ENCODE data around the gene SEMA3F.

DNA sequence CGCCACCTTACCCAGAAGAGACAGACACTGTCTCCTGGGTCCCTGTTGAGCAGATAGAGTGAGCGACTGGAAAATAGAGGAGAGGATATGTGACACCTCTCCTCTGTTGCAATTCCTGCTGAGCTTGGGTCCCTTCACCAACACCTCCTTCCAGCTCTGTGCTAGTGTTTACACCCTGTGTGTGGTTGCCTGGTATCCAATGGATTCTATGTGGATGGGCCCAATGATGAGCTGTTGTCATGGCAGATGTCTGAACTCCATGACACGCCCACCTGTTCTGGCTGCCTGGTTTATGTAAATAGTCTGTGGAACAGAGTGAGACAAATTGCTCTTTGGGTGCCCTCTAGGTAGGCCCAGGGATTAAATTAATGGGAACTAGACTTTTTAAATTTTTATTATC, 42.7 kb upstream of the SEMA3F start:
- TF ChIP-seq CTCF (IDR thresholded peaks at IDR 0.05) (no peak), EZH2phosphoT487 (IDR thresholded peaks at IDR 0.05) (no peak)
